K562 (cell line): ENCODE data around the gene NDRG3. TPM values are rescaled to one million over a fixed set of nuclear protein-coding genes. Genes with fewer than 3 reads are reported as not detected.

Source experiments
- ATAC-seq: fragments of 200-7000 bp; cut with Tn5 transposase; 3 replicates; pipeline ENCODE4 v1.9.1; 2020; ENCODE audit warnings: moderate library complexity
- BruUV-seq: library from RNA; stranded (reverse); fragments of 400-500 nt; replicated peaks from 2 replicates; lab custom pipeline; 2021; lab: Mats Ljungman, UMichigan
- CTCF ChIA-PET: fragments of 300-600 bp; formaldehyde crosslinking; extraction: SDS; loops from one replicate; lab custom pipeline; 2021; ENCODE audit warnings: low intra/inter-chr PET ratio; lab: Yijun Ruan, JAX
- POLR2A ChIA-PET: fragments of 300-600, 350-650 bp; sonication (Branson Sonifier 250); formaldehyde crosslinking; extraction: SDS; loops from one replicate; lab custom pipeline; 2021; ENCODE audit warnings: antibody characterized with exemption, inconsistent platforms; lab: Yijun Ruan, JAX
- DNase-seq, 4 experiments: peaks; one replicate each; pipeline versions ENCODE4 v3.0.0 to v3.0.0-alpha.2; 2011 to 2018; ENCODE audit warnings: low spot score in 3 of 4, mixed read lengths in 3 of 4; ENCODE audit errors: extremely low read depth in 1 of 4
- FAIRE-seq: peaks from 2 replicates; lab custom pipeline; 2011; peaks lifted over from hg19 to GRCh38; lab: Jason Lieb, UNC
- H2AFZ ChIP-seq: 2 replicates; pipeline ENCODE4 v1.6.0; 2011; ENCODE audit warnings: low read depth, low read length, control low read depth, inconsistent platforms
- H3K27ac ChIP-seq: fragments of 200-600 bp; 3 replicates; pipeline ENCODE4 v1.8.0; 2011; ENCODE audit warnings: low read depth, mild to moderate bottlenecking, control low read depth, inconsistent platforms, low read length, moderate library complexity, mixed read lengths; ENCODE audit errors: extremely low read depth
- H3K27me3 ChIP-seq, 2 experiments: fragments of 300-600 bp in 1 of 2; 2 replicates in 1 of 2; 3 replicates in 1 of 2; pipeline versions ENCODE4 v1.6.0 to v1.8.0; 2011; ENCODE audit warnings: inconsistent platforms in 2 of 2, low read length in 2 of 2, mild to moderate bottlenecking in 1 of 2, mixed read lengths in 1 of 2, moderate library complexity in 1 of 2; ENCODE audit not compliant: control insufficient read depth in 2 of 2, insufficient read depth in 2 of 2
- H3K36me3 ChIP-seq: fragments of 300-600 bp; 3 replicates; pipeline ENCODE4 v1.8.0; 2011; ENCODE audit warnings: mild to moderate bottlenecking, low read length, inconsistent platforms; ENCODE audit not compliant: control insufficient read depth, insufficient read depth
- H3K4me1 ChIP-seq, 2 experiments: fragments of 200-600 bp in 1 of 2; replicated peaks in 1 of 2; 2 replicates in 1 of 2; 3 replicates in 1 of 2; pipeline versions ENCODE4 v1.5.1 to v1.8.0; 2011; ENCODE audit warnings: inconsistent platforms in 2 of 2, low read length in 2 of 2, mild to moderate bottlenecking in 1 of 2, mixed read lengths in 1 of 2, moderate library complexity in 1 of 2; ENCODE audit not compliant: control insufficient read depth in 2 of 2, insufficient read depth in 2 of 2
- H3K4me2 ChIP-seq: 2 replicates; pipeline ENCODE4 v1.6.1; 2011; ENCODE audit warnings: low read length, control low read depth, inconsistent platforms, mixed read lengths; ENCODE audit not compliant: insufficient read depth
- H3K4me3 ChIP-seq: fragments of 200-600 bp; sonication (generic), shearing (Covaris generic); 2 replicates; pipeline ENCODE4 v1.5.1; 2016; ENCODE audit warnings: control low read depth, inconsistent platforms
- H3K79me2 ChIP-seq: fragments of 200-600 bp; 3 replicates; pipeline ENCODE4 v1.8.0; 2011; ENCODE audit warnings: low read length, inconsistent platforms; ENCODE audit not compliant: control insufficient read depth, insufficient read depth
- H3K9ac ChIP-seq, 2 experiments: 2 replicates each; pipeline versions ENCODE4 v1.6.0 to v1.6.1; 2011; ENCODE audit warnings: low read depth in 2 of 2, low read length in 2 of 2, control low read depth in 1 of 2, inconsistent platforms in 1 of 2, mild to moderate bottlenecking in 1 of 2, mixed read lengths in 1 of 2; ENCODE audit not compliant: insufficient read depth in 1 of 2
- H3K9me1 ChIP-seq: one replicate; pipeline ENCODE4 v1.6.0; 2011; ENCODE audit warnings: inconsistent platforms, mild to moderate bottlenecking, low read length, moderate library complexity; ENCODE audit not compliant: control insufficient read depth, insufficient read depth
- H3K9me3 ChIP-seq: replicated peaks from 2 replicates; pipeline ENCODE4 v1.5.1; 2011; ENCODE audit warnings: low read depth, low read length, inconsistent platforms; ENCODE audit not compliant: control insufficient read depth, insufficient read depth
- H4K20me1 ChIP-seq: replicated peaks from 2 replicates; pipeline ENCODE4 v1.6.1; 2011; ENCODE audit warnings: low read length, inconsistent platforms, mixed read lengths; ENCODE audit not compliant: control insufficient read depth, insufficient read depth
- CBX8 ChIP-seq: fragments of 200-600 bp; sonication (generic); IDR thresholded peaks from 2 replicates; pipeline ENCODE4 v1.6.1; 2012; ENCODE audit warnings: borderline replicate concordance, mixed run types, low read depth, mild to moderate bottlenecking, moderate library complexity, mixed read lengths, low read length, control low read depth, inconsistent platforms; ENCODE audit not compliant: poor library complexity, severe bottlenecking; ENCODE audit errors: extremely low read depth
- CC2D1A ChIP-seq: fragments of 450-650 bp; IDR thresholded peaks from 2 replicates; pipeline ENCODE4 v1.6.1; 2017; ENCODE audit warnings: mild to moderate bottlenecking
- RAD51 ChIP-seq: fragments of 450-650 bp; IDR thresholded peaks from 2 replicates; pipeline ENCODE4 v1.7.1; 2016; ENCODE audit warnings: low read depth, mild to moderate bottlenecking, borderline replicate concordance
- RB1 ChIP-seq: fragments of 450-650 bp; IDR thresholded peaks from 2 replicates; pipeline ENCODE4 v1.6.1; 2017; ENCODE audit warnings: low read depth, mild to moderate bottlenecking
- SRSF9 ChIP-seq: fragments of 200-400 bp; formaldehyde crosslinking; IDR thresholded peaks from 2 replicates; pipeline ENCODE4 v1.6.1; 2017; ENCODE audit warnings: low read depth, low read length, borderline replicate concordance
- STAT5B ChIP-seq: fragments of 250-450 bp; sonication (Bioruptor Pico); IDR thresholded peaks from 2 replicates; pipeline ENCODE4 v1.8.0; 2021; ENCODE audit warnings: mild to moderate bottlenecking, inconsistent platforms
- ZFP36 ChIP-seq: fragments of 150-350 bp; IDR thresholded peaks from 2 replicates; pipeline ENCODE4 v1.6.1; 2018; ENCODE audit warnings: low read length, low read depth; ENCODE audit not compliant: partially characterized antibody
- WGBS: fragments of 100-300 bp; shearing (Covaris generic); methylation state at CpG from one replicate; pipeline ENCODE4 v1.1.6; 2016; ENCODE audit warnings: low coverage, mixed read lengths; ENCODE audit not compliant: insufficient coverage; ENCODE audit errors: missing lambda C conversion rate; 5-methylcytosine and 5-hydroxymethylcytosine counted together
- in situ Hi-C: fragments of 300-500 bp; cut with MboI; formaldehyde crosslinking; loops from 4 replicates; pipeline ENCODE4 v1.15.0; 2018; ENCODE audit warnings: inconsistent platforms, mixed read lengths
- intact Hi-C: fragments of 100-400 bp; cut with micrococcal nuclease; formaldehyde crosslinking; loops from 2 replicates; pipeline ENCODE4 v1.14.2; 2022
- polyA plus RNA-seq, 8 experiments: library from polyadenylated mRNA; depleted of rRNA in 4 of 8; stranded (reverse) in 5 of 8; unstranded in 3 of 8; fragments of >200 nt; fragmentation: Nextera tagmentation in 2 of 8; fragmentation: Illumina TruSeq in 1 of 8; extraction: Ambion mirVana in 2 of 8; extraction: Trizol in 1 of 8; gene quantifications; 2 replicates each; pipeline versions ENCODE4 v1.2.1 to v1.2.3, GENCODE V29; 2011 to 2014; ENCODE audit warnings: inconsistent platforms in 1 of 8, missing spikeins in 1 of 8
- total RNA-seq, 7 experiments: library from RNA; depleted of rRNA in 6 of 7; stranded (reverse); fragments of >200 nt in 6 of 7; fragmentation: Illumina TruSeq in 2 of 7; extraction: Trizol in 2 of 7; gene quantifications; 2 replicates each; pipeline versions ENCODE4 v1.2.1 to v1.2.3, GENCODE V29; 2011 to 2021; ENCODE audit warnings: low replicate concordance in 1 of 7
- TF ChIP-seq, protein P1 (sequence below), 2 experiments: fragments of 450-650 bp in 1 of 2; IDR thresholded peaks; 2 replicates each; pipeline ENCODE4 v1.6.1; 2011 to 2017; ENCODE audit warnings: low read depth in 2 of 2, antibody characterized with exemption in 1 of 2, borderline replicate concordance in 1 of 2, low read length in 1 of 2, mild to moderate bottlenecking in 1 of 2, mixed read lengths in 1 of 2; ENCODE audit not compliant: control insufficient read depth in 1 of 2

Gene NDRG3
- total and polyA plus RNA-seq, 9 of the 15 experiments (the other 6 are each of a cell fraction or from before 2014, with no cell fraction given), result 14.6 to 39.4 (median 24.4) TPM

DNA sequence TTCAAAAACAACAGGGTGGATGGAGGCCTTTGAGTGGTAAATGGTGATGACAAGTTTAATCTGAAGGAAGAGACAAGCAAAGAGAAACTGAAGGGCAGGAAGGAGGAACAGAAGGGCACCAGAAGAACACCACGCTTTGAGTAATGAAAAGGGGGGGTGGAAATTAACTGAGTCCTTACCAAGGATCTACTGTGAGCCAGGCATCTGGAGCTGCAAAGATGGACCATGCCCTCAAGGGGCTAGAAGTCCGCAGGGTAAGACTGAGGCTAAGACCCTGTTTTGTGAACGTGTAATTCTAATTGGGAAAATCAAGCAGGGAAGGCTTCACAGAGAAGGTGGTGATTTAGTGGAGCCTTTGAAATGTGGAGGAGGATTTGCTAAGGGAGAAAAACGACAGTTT lies 1.6 kb downstream of the NDRG3 start:
- Histone ChIP-seq H3K27ac (peak overlapping the region; percentile 23; the same call in 1 of the 3 replicates), H3K79me2 (peaks cover 11% of the 10 kb centered on the region; the same call in 1 of the 3 replicates), H2AFZ (peak overlapping the region; percentile 85), H3K4me2 (0 out of 2 replicates have a peak overlapping the region, but pooled peaks have one; percentile 86), H4K20me1 (0 out of 2 replicates have a peak, but pooled peaks cover 2% of the 10 kb centered on the region), H3K9ac (peak overlapping the region in 1 of 2 experiments; percentile 40; a peak in 1 of 4 replicates), H3K4me3 (no peak overlapping the region), H3K27me3 (no peaks in the 10 kb centered on the region), H3K4me1 (peaks cover 15 to 23% of the 10 kb centered on the region in 2 experiments), H3K9me3 (no peaks in the 10 kb centered on the region)
- FAIRE-seq (no peak), DNase-seq (no peak), ATAC-seq (no peak)
- ChIA-PET CTCF (no interaction called here), POLR2A (interaction anchor here (0.6 to 3.2 kb wide), 9 partner anchors 8 to 347 kb away, joined by 3 to 18 read pairs (median 3); partner anchors contain the start of gene DSN1)
- intact Hi-C loops, result loop anchor here (10.0 kb wide), 1 partner anchor 129 kb away; no protein-coding TSS in a partner anchor
- WGBS, result 69% methylated on average over 4 of the region's 4 CpGs
- TF ChIP-seq ZFP36 (peak; percentile 71), CC2D1A (no peak)
- TF ChIP-seq, all 486 proteins: peak for 1
- Histone ChIP-seq H3K36me3 (no peaks in the 10 kb centered on the region), H3K9me1 (no peaks in the 10 kb centered on the region)
- TSS peak; percentile 67 for BruUV-seq
- in situ Hi-C loops, result no loop called here

DNA sequence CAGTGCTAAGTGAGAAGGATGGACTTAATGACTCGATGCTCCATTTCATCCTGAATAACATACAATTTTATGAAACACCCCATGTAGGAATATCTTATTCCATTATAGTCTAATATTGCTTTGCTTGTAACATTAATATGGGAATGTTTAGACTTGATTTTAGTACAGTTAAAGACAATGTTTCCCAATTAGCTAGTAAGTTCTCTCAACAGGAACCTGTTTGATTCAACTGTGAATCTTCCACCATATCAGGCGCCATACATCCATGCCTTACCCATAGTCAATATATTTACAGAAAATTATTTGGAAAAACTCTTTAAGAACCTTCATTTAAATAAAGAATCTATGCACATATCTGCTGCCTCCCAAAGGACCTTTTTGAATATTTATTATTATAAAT lies 3.3 kb downstream of the NDRG3 start:
- in situ Hi-C loops (no loop called here), intact Hi-C loops (loop anchor here (10.0 kb wide), 1 partner anchor 128 kb away; no protein-coding TSS in a partner anchor)
- no peak overlapping the region for H3K27ac ChIP-seq
- H3K27me3 ChIP-seq, result no peaks in the 10 kb centered on the region
- H3K79me2 ChIP-seq, result peaks cover 11% of the 10 kb centered on the region; the same call in 1 of the 3 replicates
- 75% methylated on average over 2 of the region's 2 CpGs for WGBS
- no peak overlapping the region for H3K4me2 ChIP-seq
- peaks cover 15 to 23% of the 10 kb centered on the region in 2 experiments for H3K4me1 ChIP-seq
- 0 out of 2 replicates have a peak, but pooled peaks cover 2% of the 10 kb centered on the region for H4K20me1 ChIP-seq
- no peaks in the 10 kb centered on the region for H3K9me3 ChIP-seq
- ATAC-seq (no peak), DNase-seq (no peak), FAIRE-seq (no peak)
- no TSS peak for BruUV-seq
- H3K36me3 ChIP-seq, result no peaks in the 10 kb centered on the region
- no peak overlapping the region for H3K9ac ChIP-seq
- POLR2A ChIA-PET, result interaction anchor here (0.7 kb wide), 1 partner anchor 73 kb away, joined by 3 read pairs; no protein-coding TSS in a partner anchor
- no peak overlapping the region for H3K4me3 ChIP-seq
- CTCF ChIA-PET, result no interaction called here
- no peak overlapping the region for H2AFZ ChIP-seq
- H3K9me1 ChIP-seq, result no peaks in the 10 kb centered on the region
- no peak for TF ChIP-seq RB1
- TF ChIP-seq RAD51, result no peak
- no peak for TF ChIP-seq CBX8
- TF ChIP-seq SRSF9, result no peak
- TF ChIP-seq, protein P1, sequence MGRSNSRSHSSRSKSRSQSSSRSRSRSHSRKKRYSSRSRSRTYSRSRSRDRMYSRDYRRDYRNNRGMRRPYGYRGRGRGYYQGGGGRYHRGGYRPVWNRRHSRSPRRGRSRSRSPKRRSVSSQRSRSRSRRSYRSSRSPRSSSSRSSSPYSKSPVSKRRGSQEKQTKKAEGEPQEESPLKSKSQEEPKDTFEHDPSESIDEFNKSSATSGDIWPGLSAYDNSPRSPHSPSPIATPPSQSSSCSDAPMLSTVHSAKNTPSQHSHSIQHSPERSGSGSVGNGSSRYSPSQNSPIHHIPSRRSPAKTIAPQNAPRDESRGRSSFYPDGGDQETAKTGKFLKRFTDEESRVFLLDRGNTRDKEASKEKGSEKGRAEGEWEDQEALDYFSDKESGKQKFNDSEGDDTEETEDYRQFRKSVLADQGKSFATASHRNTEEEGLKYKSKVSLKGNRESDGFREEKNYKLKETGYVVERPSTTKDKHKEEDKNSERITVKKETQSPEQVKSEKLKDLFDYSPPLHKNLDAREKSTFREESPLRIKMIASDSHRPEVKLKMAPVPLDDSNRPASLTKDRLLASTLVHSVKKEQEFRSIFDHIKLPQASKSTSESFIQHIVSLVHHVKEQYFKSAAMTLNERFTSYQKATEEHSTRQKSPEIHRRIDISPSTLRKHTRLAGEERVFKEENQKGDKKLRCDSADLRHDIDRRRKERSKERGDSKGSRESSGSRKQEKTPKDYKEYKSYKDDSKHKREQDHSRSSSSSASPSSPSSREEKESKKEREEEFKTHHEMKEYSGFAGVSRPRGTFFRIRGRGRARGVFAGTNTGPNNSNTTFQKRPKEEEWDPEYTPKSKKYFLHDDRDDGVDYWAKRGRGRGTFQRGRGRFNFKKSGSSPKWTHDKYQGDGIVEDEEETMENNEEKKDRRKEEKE (IDR thresholded peaks at IDR 0.05; ENCODE audit: borderline replicate concordance in 1 of 2, control insufficient read depth in 1 of 2, low read depth in 2 of 2, low read length in 1 of 2), result no peak
- TF ChIP-seq STAT5B (CRISPR knock-in tag), result no peak
